NCI-H1694 treated with DMSO at 0.1 percent for 48 hours (cell line): ENCODE results near the gene PHC1.
"Not testable (repeated sequence)": the region's sequence is repeated elsewhere in the genome, so short reads cannot be mapped to it uniquely, and the experiment has no call there.

Experiments used
- DNase-seq: peaks from one replicate; lab custom pipeline; 2025; lab: John Stamatoyannopoulos, UW

PHC1 gene

GRCh38 chr12:8911606-8912268, 2.6 kb upstream of the PHC1 start:
- DNase-seq, result no peak

- no peak for DNase-seq
Measured at GRCh38 chr12:8912914-8913313, 1.4 kb upstream of the PHC1 start.

GRCh38 chr12:8913702-8914032, 642 bp upstream of the PHC1 start:
- DNase-seq, result no peak

- DNase-seq, result peak; percentile 21
Measured at GRCh38 chr12:8914716-8915526, 612 bp downstream of the PHC1 start.

GRCh38 chr12:8916154-8916553, 1.8 kb downstream of the PHC1 start:
- DNase-seq, result no peak

- no peak for DNase-seq
Measured at GRCh38 chr12:8917031-8917430, 2.7 kb downstream of the PHC1 start.

GRCh38 chr12:8917751-8918150, 3.4 kb downstream of the PHC1 start:
- DNase-seq, result no peak

- DNase-seq, result not testable (repeated sequence)
Measured at GRCh38 chr12:8919643-8920042, 5.3 kb downstream of the PHC1 start.

GRCh38 chr12:8922544-8922943, 8.2 kb downstream of the PHC1 start:
- no peak for DNase-seq

GRCh38 chr12:8930655-8931323, 16.5 kb downstream of the PHC1 start:
- not testable (repeated sequence) for DNase-seq

- not testable (repeated sequence) for DNase-seq
Measured at GRCh38 chr12:8932464-8932863, 18.2 kb downstream of the PHC1 start.

GRCh38 chr12:8934080-8934479, 19.8 kb downstream of the PHC1 start:
- not testable (repeated sequence) for DNase-seq

- no peak for DNase-seq
Measured at GRCh38 chr12:8936735-8937134, 22.4 kb downstream of the PHC1 start.

- DNase-seq, result not testable (repeated sequence)
Measured at GRCh38 chr12:8937842-8938442, 23.6 kb downstream of the PHC1 start.

- DNase-seq, result no peak
Measured at GRCh38 chr12:8941691-8942478, 27.6 kb downstream of the PHC1 start.

GRCh38 chr12:8943565-8944186, 29.4 kb downstream of the PHC1 start:
- DNase-seq, result no peak

- no peak for DNase-seq
Measured at GRCh38 chr12:8946733-8947132, 32.4 kb downstream of the PHC1 start.

- no peak for DNase-seq
Measured at GRCh38 chr12:8947737-8948136, 33.4 kb downstream of the PHC1 start.

- no peak for DNase-seq
Measured at GRCh38 chr12:8948701-8949341, 34.5 kb downstream of the PHC1 start.

GRCh38 chr12:8949342-8950220, 35.3 kb downstream of the PHC1 start, which contains the start of gene M6PR:
TSS of gene M6PR (minus strand) at chr12:8949645. CDS start at chr12:8946404, 3,241 bp downstream.
- peak; percentile 98 for DNase-seq
